H1 (cell line): ENCODE measurements around the gene ZNF423. TPM values are rescaled to one million over a fixed set of nuclear protein-coding genes. Genes with fewer than 3 reads are reported as not detected.

Source experiments
- CTCF ChIA-PET: fragments of 300-600 bp; sonication (Branson Sonifier 250); formaldehyde crosslinking; loops from one replicate; lab custom pipeline; 2021; ENCODE audit not compliant: partially characterized antibody; lab: Charles Lee
- POLR2A ChIA-PET: fragments of 300-600 bp; sonication (Branson Sonifier 250); formaldehyde crosslinking; loops from one replicate; lab custom pipeline; 2021; ENCODE audit warnings: inconsistent platforms; ENCODE audit not compliant: partially characterized antibody; lab: Charles Lee
- DNase-seq, 2 experiments: peaks; one replicate each; pipeline versions ENCODE4 v3.0.0 to v3.0.0-alpha.2; 2010 to 2022; ENCODE audit warnings: low spot score in 2 of 2, low read depth in 1 of 2, mixed read lengths in 1 of 2
- FAIRE-seq: peaks from 2 replicates; lab custom pipeline; 2011; peaks lifted over from hg19 to GRCh38; lab: Jason Lieb, UNC
- H2AFZ ChIP-seq: 2 replicates; pipeline ENCODE4 v1.8.1; 2012; ENCODE audit warnings: low read length, inconsistent platforms
- H2AK5ac ChIP-seq: 2 replicates; pipeline ENCODE4 v1.6.1; 2013; ENCODE audit warnings: low read depth, low read length
- H2BK120ac ChIP-seq: replicated peaks from 2 replicates; pipeline ENCODE3; 2013; ENCODE audit warnings: low read depth, low read length, inconsistent platforms
- H2BK12ac ChIP-seq: 2 replicates; pipeline ENCODE4 v1.6.1; 2013; ENCODE audit warnings: low read depth, low read length
- H2BK15ac ChIP-seq: 2 replicates; pipeline ENCODE4 v1.6.1; 2013; ENCODE audit warnings: low read length
- H2BK20ac ChIP-seq: 2 replicates; pipeline ENCODE4 v1.6.1; 2013; ENCODE audit warnings: low read length
- H2BK5ac ChIP-seq: 2 replicates; pipeline ENCODE4 v1.6.1; 2013; ENCODE audit warnings: low read depth, low read length
- H3K14ac ChIP-seq: 2 replicates; pipeline ENCODE4 v1.6.1; 2013; ENCODE audit warnings: inconsistent platforms; ENCODE audit not compliant: insufficient read length
- H3K18ac ChIP-seq: 2 replicates; pipeline ENCODE4 v1.6.1; 2013; ENCODE audit warnings: low read length; ENCODE audit errors: extremely low read depth
- H3K23ac ChIP-seq: 2 replicates; pipeline ENCODE4 v1.6.1; 2013; ENCODE audit warnings: inconsistent platforms; ENCODE audit not compliant: insufficient read length
- H3K23me2 ChIP-seq: 2 replicates; pipeline ENCODE4 v1.6.1; 2013; ENCODE audit warnings: low read depth, low read length
- H3K27ac ChIP-seq: 2 replicates; pipeline ENCODE4 v1.6.1; 2011; ENCODE audit warnings: low read depth, low read length, inconsistent platforms
- H3K27me3 ChIP-seq, 4 experiments: replicated peaks in 1 of 4; 1 replicate in 1 of 4; 2 replicates in 3 of 4; pipeline versions ENCODE4 v1.6.1 to v1.8.1; 2011 to 2013; ENCODE audit warnings: low read length in 3 of 4, mild to moderate bottlenecking in 3 of 4, inconsistent platforms in 2 of 4, mixed read lengths in 2 of 4, moderate library complexity in 1 of 4; ENCODE audit not compliant: control insufficient read depth in 3 of 4, insufficient read depth in 3 of 4; ENCODE audit errors: extremely low read depth in 1 of 4
- H3K36me3 ChIP-seq, 4 experiments: 2 replicates each; pipeline versions ENCODE4 v1.6.1 to v1.8.1; 2011 to 2013; ENCODE audit warnings: mild to moderate bottlenecking in 4 of 4, low read length in 3 of 4, moderate library complexity in 2 of 4, control low read depth in 1 of 4, inconsistent platforms in 1 of 4; ENCODE audit not compliant: insufficient read depth in 4 of 4, control insufficient read depth in 2 of 4
- H3K4ac ChIP-seq: replicated peaks from 2 replicates; pipeline ENCODE3; 2013; ENCODE audit warnings: low read length, low read depth, mixed read lengths, inconsistent platforms; ENCODE audit not compliant: insufficient read length
- H3K4me1 ChIP-seq, 4 experiments: replicated peaks in 1 of 4; 1 replicate in 1 of 4; 2 replicates in 3 of 4; pipeline versions ENCODE4 v1.6.1 to v1.8.1; 2011 to 2013; ENCODE audit warnings: low read length in 3 of 4, inconsistent platforms in 2 of 4, mixed read lengths in 1 of 4; ENCODE audit not compliant: insufficient read depth in 4 of 4, control insufficient read depth in 3 of 4
- H3K4me2 ChIP-seq, 2 experiments: 2 replicates each; pipeline versions ENCODE4 v1.6.1 to v1.8.1; 2011 to 2013; ENCODE audit warnings: low read depth in 2 of 2, low read length in 2 of 2, control low read depth in 1 of 2, inconsistent platforms in 1 of 2, mild to moderate bottlenecking in 1 of 2; ENCODE audit not compliant: insufficient read depth in 1 of 2
- H3K4me3 ChIP-seq, 4 experiments: fragments of 200-600, 300-600 bp in 1 of 4; sonication (generic), shearing (Covaris generic), sonication (Bioruptor Twin) in 1 of 4; 2 replicates each; pipeline versions ENCODE4 v1.5.1 to v1.8.1; 2011 to 2016; ENCODE audit warnings: low read length in 4 of 4, low read depth in 3 of 4, control low read depth in 2 of 4, inconsistent platforms in 2 of 4, mild to moderate bottlenecking in 2 of 4, mixed read lengths in 1 of 4, moderate library complexity in 1 of 4; ENCODE audit not compliant: insufficient read depth in 2 of 4; ENCODE audit errors: extremely low read depth in 1 of 4
- H3K56ac ChIP-seq: replicated peaks from 2 replicates; pipeline ENCODE3; 2013; ENCODE audit warnings: low read depth, mild to moderate bottlenecking, mixed read lengths, low read length, inconsistent platforms; ENCODE audit not compliant: insufficient read length
- H3K79me1 ChIP-seq: 2 replicates; pipeline ENCODE4 v1.6.1; 2013; ENCODE audit warnings: low read depth, low read length, control low read depth
- H3K79me2 ChIP-seq, 2 experiments: 2 replicates each; pipeline versions ENCODE4 v1.6.1 to v1.8.1; 2012 to 2013; ENCODE audit warnings: low read length in 2 of 2, mild to moderate bottlenecking in 2 of 2, inconsistent platforms in 1 of 2; ENCODE audit not compliant: insufficient read depth in 2 of 2, control insufficient read depth in 1 of 2
- H3K9ac ChIP-seq, 4 experiments: replicated peaks in 1 of 4; 1 replicate in 1 of 4; 2 replicates in 3 of 4; pipeline versions ENCODE4 v1.6.1 to v1.8.1; 2011 to 2013; ENCODE audit warnings: low read depth in 3 of 4, low read length in 3 of 4, control low read depth in 2 of 4, mild to moderate bottlenecking in 2 of 4, moderate library complexity in 2 of 4, inconsistent platforms in 1 of 4; ENCODE audit errors: extremely low read depth in 1 of 4
- H3K9me3 ChIP-seq, 2 experiments: 2 replicates each; pipeline versions ENCODE4 v1.6.1 to v1.8.1; 2012 to 2013; ENCODE audit warnings: mild to moderate bottlenecking in 2 of 2, moderate library complexity in 2 of 2, control low read depth in 1 of 2, inconsistent platforms in 1 of 2, low read depth in 1 of 2, low read length in 1 of 2, mixed read lengths in 1 of 2; ENCODE audit not compliant: insufficient read depth in 2 of 2
- H4K20me1 ChIP-seq, 2 experiments: replicated peaks in 1 of 2; 2 replicates each; pipeline versions ENCODE3 to v1.8.1; 2011 to 2013; ENCODE audit warnings: inconsistent platforms in 2 of 2, low read length in 2 of 2, mild to moderate bottlenecking in 1 of 2; ENCODE audit not compliant: insufficient read depth in 2 of 2, control insufficient read depth in 1 of 2
- H4K5ac ChIP-seq: 2 replicates; pipeline ENCODE4 v1.6.1; 2013; ENCODE audit warnings: low read length, low read depth, mixed read lengths, inconsistent platforms; ENCODE audit not compliant: insufficient read length
- H4K8ac ChIP-seq: 2 replicates; pipeline ENCODE4 v1.8.0; 2013; ENCODE audit warnings: mild to moderate bottlenecking, moderate library complexity, low read length, inconsistent platforms; ENCODE audit not compliant: insufficient read depth; ENCODE audit errors: extremely low read depth
- H4K91ac ChIP-seq: replicated peaks from 2 replicates; pipeline ENCODE3; 2013; ENCODE audit warnings: low read length, mixed read lengths, inconsistent platforms; ENCODE audit not compliant: insufficient read length
- USF2 ChIP-seq: IDR thresholded peaks from 2 replicates; pipeline ENCODE4 v1.6.1; 2011; ENCODE audit warnings: low read length, improper control_type of control experiment
- YY1 ChIP-seq: IDR thresholded peaks from 2 replicates; pipeline ENCODE4 v1.6.1; 2011; ENCODE audit warnings: low read depth, mild to moderate bottlenecking, low read length
- WGBS, 2 experiments: shearing (Covaris generic) in 1 of 2; methylation state at CpG; one replicate each; pipeline versions ENCODE4 v1.1.6 to v1.1.7; 2013 to 2015; ENCODE audit warnings: low lambda C conversion rate in 2 of 2, mixed read lengths in 2 of 2, inconsistent platforms in 1 of 2, low coverage in 1 of 2, missing lambda C conversion rate in 1 of 2; ENCODE audit not compliant: insufficient replicate concordance in 2 of 2, insufficient coverage in 1 of 2, insufficient read length in 1 of 2; ENCODE audit errors: extremely low coverage in 1 of 2, missing lambda C conversion rate in 1 of 2; 5-methylcytosine and 5-hydroxymethylcytosine counted together
- polyA plus RNA-seq, 7 experiments: library from polyadenylated mRNA; depleted of rRNA in 3 of 7; stranded (reverse) in 5 of 7; unstranded in 2 of 7; fragments of >200 nt in 5 of 7; fragments of 200-250 nt in 2 of 7; gene quantifications; 1 replicate in 5 of 7; 2 replicates in 1 of 7; 4 replicates in 1 of 7; pipeline versions ENCODE4 v1.2.1 to v1.2.3, GENCODE V29; 2011 to 2013; ENCODE audit warnings: missing spikeins in 2 of 7, mixed read lengths in 2 of 7
- total RNA-seq: library from RNA; stranded (reverse); fragmentation: NEBNext Ultra II Directional; extraction: Animal tissue kit (Norgen Biotek cat#: 25700); gene quantifications from 2 replicates; pipeline ENCODE4 v1.2.1, GENCODE V29; 2021

ZNF423 gene
- total and polyA plus RNA-seq, 2 of the 8 experiments (the other 6 are each of a cell fraction or from before 2014, with no cell fraction given): 38.2 to 52.3 TPM

GRCh38 chr16:49453983-49454382 lies 401.9 kb downstream of the ZNF423 start:
- H3K4ac ChIP-seq: no peak overlapping the region
- no peak overlapping the region for H3K14ac ChIP-seq
- no peak overlapping the region for H2BK120ac ChIP-seq
- no peak overlapping the region for H2BK12ac ChIP-seq
- H2BK15ac ChIP-seq: no peak overlapping the region
- H2AFZ ChIP-seq: no peak overlapping the region
- no peaks in the 10 kb centered on the region for H4K20me1 ChIP-seq
- H2AK5ac ChIP-seq: no peak overlapping the region
- H3K23ac ChIP-seq: no peak overlapping the region
- DNase-seq (no peak), FAIRE-seq (no peak)
- H3K4me2 ChIP-seq: no peak overlapping the region
- no peak overlapping the region for H3K18ac ChIP-seq
- H3K27me3 ChIP-seq: no peaks in the 10 kb centered on the region; a peak in 2 of 7 replicates
- H3K56ac ChIP-seq: no peak overlapping the region
- 87% methylated on average over 5 of the region's 5 CpGs; no CpG with 5 or more reads in 1 of the 2 experiments for WGBS, 2 experiments
- CTCF ChIA-PET: interaction anchor here (1.4 to 2.5 kb wide), 3 partner anchors 12 to 467 kb away, joined by 4 to 7 read pairs (median 7); no protein-coding TSS in a partner anchor
- no peak overlapping the region for H2BK20ac ChIP-seq
- peaks cover 0 to 9% (median 3%) of the 10 kb centered on the region in 4 experiments; a peak in 6 of 7 replicates for H3K4me1 ChIP-seq
- no peak overlapping the region for H3K27ac ChIP-seq
- POLR2A ChIA-PET: no interaction called here
- H4K5ac ChIP-seq: no peak overlapping the region
- no peak overlapping the region for H3K4me3 ChIP-seq
- H2BK5ac ChIP-seq: no peak overlapping the region
- H3K79me1 ChIP-seq: no peaks in the 10 kb centered on the region; the same call in 1 of the 2 replicates
- no peak overlapping the region for H3K9ac ChIP-seq
- no peaks in the 10 kb centered on the region for H3K9me3 ChIP-seq
- H3K79me2 ChIP-seq: no peaks in the 10 kb centered on the region
- H4K91ac ChIP-seq: no peak overlapping the region
- H3K23me2 ChIP-seq: no peaks in the 10 kb centered on the region
- TF ChIP-seq USF2 (peak; percentile 70; the same call in 1 of the 2 replicates), YY1 (no peak)
- no peaks in the 10 kb centered on the region for H3K36me3 ChIP-seq
- no peak overlapping the region for H4K8ac ChIP-seq
